Prostate gland (tissue), 2 donors: Measurements from ENCODE around the gene F12. TPM values are rescaled to one million over a fixed set of nuclear protein-coding genes. Genes with fewer than 3 reads are reported as not detected.
A peak's percentile ranks its signal among the peaks of the same experiment; 100 is the strongest.

Experiments
- DNase-seq: peaks from one replicate; pipeline ENCODE4 v3.0.0-alpha.2; 2019; ENCODE audit warnings: low spot score
- H3K27ac ChIP-seq, 2 donors: fragments of 200-600 bp; sonication (generic); 2 replicates each; pipeline ENCODE4 v1.5.1; 2017 to 2019
- H3K27me3 ChIP-seq: fragments of 200-600 bp; sonication (generic); replicated peaks from 2 replicates; pipeline ENCODE4 v1.5.1; 2019; ENCODE audit not compliant: insufficient read depth
- H3K36me3 ChIP-seq, 2 donors: fragments of 200-600 bp; sonication (generic); 1 replicate in 1 of 2; 2 replicates in 1 of 2; pipeline versions ENCODE4 v1.5.1 to v1.8.1; 2017 to 2019
- H3K4me1 ChIP-seq: fragments of 200-600 bp; sonication (generic); replicated peaks from 2 replicates; pipeline ENCODE4 v1.5.1; 2019
- H3K4me3 ChIP-seq, 2 donors: fragments of 200-600 bp; sonication (generic); 2 replicates each; pipeline ENCODE4 v1.5.1; 2017 to 2019
- H3K9me3 ChIP-seq: fragments of 200-600 bp; sonication (generic); 2 replicates; pipeline ENCODE4 v1.5.1; 2017
- POLR2A ChIP-seq: fragments of 450-650 bp; IDR thresholded peaks from one replicate; pipeline ENCODE4 v1.6.1; 2016; ENCODE audit warnings: antibody characterized with exemption, mild to moderate bottlenecking
- POLR2AphosphoS5 ChIP-seq: sonication (generic); formaldehyde crosslinking; IDR thresholded peaks from one replicate; pipeline ENCODE4 v1.6.1; 2017; ENCODE audit warnings: antibody characterized with exemption
- WGBS: methylation state at CpG from one replicate; pipeline ENCODE4 v1.1.5; 2018; 5-methylcytosine and 5-hydroxymethylcytosine counted together
- intact Hi-C: fragments of 100-400 bp; cut with DNase I; formaldehyde crosslinking; loops from one replicate; pipeline ENCODE4 v1.14.2; 2022
- total RNA-seq, 2 donors: library from RNA; depleted of rRNA; stranded (reverse); fragments of >200 nt; gene quantifications; one replicate each; pipeline ENCODE4 v1.1.0, GENCODE V29; 2016
- TF ChIP-seq, protein P1 (sequence below), 4 experiments: fragments of 200-600 bp in 2 of 4; fragments of 450-650 bp in 2 of 4; sonication (generic) in 2 of 4; IDR thresholded peaks; 1 replicate in 3 of 4; 2 replicates in 1 of 4; pipeline ENCODE4 v1.5.1; 2016 to 2019; ENCODE audit warnings: antibody characterized with exemption in 4 of 4, mild to moderate bottlenecking in 2 of 4, moderate library complexity in 2 of 4

Gene F12
- total RNA-seq, 2 donors from 2014 or later, result 0.74 to 2.6 TPM

DNA sequence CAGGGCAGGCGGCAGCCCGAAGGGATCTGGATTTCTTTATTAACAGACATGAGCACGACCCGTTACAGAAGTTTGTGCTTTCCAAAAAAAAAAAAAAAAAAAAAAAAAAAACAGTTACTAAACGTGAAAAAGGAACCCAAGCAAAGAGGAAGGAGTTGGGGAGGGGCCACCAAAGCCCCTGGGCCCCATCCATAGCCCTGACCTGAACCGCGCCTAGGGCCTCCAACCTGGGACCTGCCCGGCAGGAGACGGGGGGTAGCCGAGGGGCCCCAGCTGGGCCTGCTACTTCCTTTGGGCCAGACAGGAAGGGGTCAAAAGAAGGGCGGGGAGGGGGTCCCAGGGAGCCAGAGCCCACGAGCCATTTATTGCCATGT, 47.2 kb upstream of the F12 start:
- Histone ChIP-seq H3K4me3 (peak overlapping the region in 1 of 2 donors; percentile 42), H3K9me3 (no peaks in the 10 kb centered on the region), H3K4me1 (no peaks in the 10 kb centered on the region), H3K27ac (no peak overlapping the region), H3K27me3 (no peaks in the 10 kb centered on the region), H3K36me3 (no peaks in the 10 kb centered on the region)
- intact Hi-C loops, result loop anchor here (5.0 kb wide), 1 partner anchor 139 kb away; no protein-coding TSS in a partner anchor
- TF ChIP-seq, protein P1, sequence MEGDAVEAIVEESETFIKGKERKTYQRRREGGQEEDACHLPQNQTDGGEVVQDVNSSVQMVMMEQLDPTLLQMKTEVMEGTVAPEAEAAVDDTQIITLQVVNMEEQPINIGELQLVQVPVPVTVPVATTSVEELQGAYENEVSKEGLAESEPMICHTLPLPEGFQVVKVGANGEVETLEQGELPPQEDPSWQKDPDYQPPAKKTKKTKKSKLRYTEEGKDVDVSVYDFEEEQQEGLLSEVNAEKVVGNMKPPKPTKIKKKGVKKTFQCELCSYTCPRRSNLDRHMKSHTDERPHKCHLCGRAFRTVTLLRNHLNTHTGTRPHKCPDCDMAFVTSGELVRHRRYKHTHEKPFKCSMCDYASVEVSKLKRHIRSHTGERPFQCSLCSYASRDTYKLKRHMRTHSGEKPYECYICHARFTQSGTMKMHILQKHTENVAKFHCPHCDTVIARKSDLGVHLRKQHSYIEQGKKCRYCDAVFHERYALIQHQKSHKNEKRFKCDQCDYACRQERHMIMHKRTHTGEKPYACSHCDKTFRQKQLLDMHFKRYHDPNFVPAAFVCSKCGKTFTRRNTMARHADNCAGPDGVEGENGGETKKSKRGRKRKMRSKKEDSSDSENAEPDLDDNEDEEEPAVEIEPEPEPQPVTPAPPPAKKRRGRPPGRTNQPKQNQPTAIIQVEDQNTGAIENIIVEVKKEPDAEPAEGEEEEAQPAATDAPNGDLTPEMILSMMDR (IDR thresholded peaks at IDR 0.05), result no peak
- no peak for TF ChIP-seq POLR2A
- no peak for TF ChIP-seq POLR2AphosphoS5
- DNase-seq, result no peak
- WGBS, result 33% methylated on average over 12 of the region's 12 CpGs

DNA sequence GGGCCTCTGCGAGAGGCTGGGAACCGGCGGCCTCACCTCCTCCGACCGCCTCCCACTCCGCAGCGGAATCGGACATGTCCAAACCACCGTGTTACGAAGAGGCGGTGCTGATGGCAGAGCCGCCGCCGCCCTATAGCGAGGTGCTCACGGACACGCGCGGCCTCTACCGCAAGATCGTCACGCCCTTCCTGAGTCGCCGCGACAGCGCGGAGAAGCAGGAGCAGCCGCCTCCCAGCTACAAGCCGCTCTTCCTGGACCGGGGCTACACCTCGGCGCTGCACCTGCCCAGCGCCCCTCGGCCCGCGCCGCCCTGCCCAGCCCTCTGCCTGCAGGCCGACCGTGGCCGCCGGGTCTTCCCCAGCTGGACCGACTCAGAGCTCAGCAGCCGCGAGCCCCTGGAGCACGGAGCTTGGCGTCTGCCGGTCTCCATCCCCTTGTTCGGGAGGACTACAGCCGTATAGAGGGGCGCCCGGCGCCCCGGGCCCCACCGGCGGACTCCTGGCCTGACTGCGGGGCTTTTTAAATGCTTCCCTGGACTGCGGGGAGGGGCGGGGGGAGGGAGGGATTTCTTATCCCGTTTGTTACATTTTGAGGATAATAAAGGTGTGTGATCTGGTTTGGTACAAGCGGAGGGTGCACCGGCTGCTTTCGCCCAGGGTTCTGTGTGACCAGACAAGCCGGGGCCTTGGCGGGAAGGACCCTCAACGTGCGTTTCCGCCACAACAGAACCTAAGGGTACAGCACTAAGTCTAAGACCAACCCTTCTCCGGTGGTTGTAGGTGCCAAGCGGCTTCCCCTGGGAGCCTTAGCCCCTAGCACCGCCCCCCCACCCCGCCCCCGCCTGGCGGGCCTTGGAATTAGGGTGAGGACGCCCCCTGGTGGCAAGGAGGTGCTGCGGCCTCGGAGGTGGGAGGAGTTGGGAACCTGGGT, 46.6 kb upstream of the F12 start:
- H3K4me1 ChIP-seq, result no peaks in the 10 kb centered on the region
- H3K36me3 ChIP-seq, result no peaks in the 10 kb centered on the region
- peak overlapping the region; percentile 71 to 79 for H3K27ac ChIP-seq
- under 1% methylated on average over 59 of the region's 76 CpGs for WGBS
- H3K9me3 ChIP-seq, result no peaks in the 10 kb centered on the region
- H3K4me3 ChIP-seq, result peak overlapping the region; percentile 42 to 54
- intact Hi-C loops, result loop anchor here (2.0 to 5.0 kb wide), 4 partner anchors 43 to 139 kb away; no protein-coding TSS in a partner anchor
- DNase-seq, result peak; percentile 91
- TF ChIP-seq POLR2A (no peak), POLR2AphosphoS5 (peak; percentile 37)
- TF ChIP-seq, protein P1 (IDR thresholded peaks at IDR 0.05), result peak; percentile 75 to 98 (median 90)
- H3K27me3 ChIP-seq, result no peaks in the 10 kb centered on the region

DNA sequence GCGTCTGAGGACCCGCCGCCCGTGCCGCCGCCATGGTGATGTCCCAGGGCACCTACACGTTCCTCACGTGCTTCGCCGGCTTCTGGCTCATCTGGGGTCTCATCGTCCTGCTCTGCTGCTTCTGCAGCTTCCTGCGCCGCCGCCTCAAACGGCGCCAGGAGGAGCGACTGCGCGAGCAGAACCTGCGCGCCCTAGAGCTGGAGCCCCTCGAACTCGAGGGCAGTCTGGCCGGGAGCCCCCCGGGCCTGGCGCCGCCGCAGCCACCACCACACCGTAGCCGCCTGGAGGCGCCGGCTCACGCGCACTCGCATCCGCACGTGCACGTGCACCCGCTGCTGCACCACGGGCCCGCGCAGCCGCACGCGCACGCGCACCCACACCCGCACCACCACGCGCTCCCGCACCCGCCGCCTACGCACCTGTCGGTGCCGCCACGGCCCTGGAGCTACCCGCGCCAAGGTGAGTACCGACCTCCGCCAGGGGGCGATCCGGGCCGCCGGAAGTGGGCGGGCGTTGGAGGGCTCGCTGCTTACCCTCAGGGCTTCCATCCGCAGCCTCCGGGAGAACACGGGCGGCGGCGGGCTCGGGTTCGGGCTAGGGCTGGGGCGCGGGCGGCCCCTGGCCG, 45.8 kb upstream of the F12 start:
- no peaks in the 10 kb centered on the region for H3K27me3 ChIP-seq
- intact Hi-C loops, result loop anchor here (2.0 to 5.0 kb wide), 4 partner anchors 44 to 138 kb away; no protein-coding TSS in a partner anchor
- H3K4me3 ChIP-seq, result peak overlapping the region; percentile 42 to 54
- H3K9me3 ChIP-seq, result no peaks in the 10 kb centered on the region
- H3K27ac ChIP-seq, result peak overlapping the region; percentile 71 to 79
- DNase-seq, result peak; percentile 71
- WGBS, result 0% methylated on average over 41 of the region's 80 CpGs
- no peaks in the 10 kb centered on the region for H3K36me3 ChIP-seq
- H3K4me1 ChIP-seq, result no peaks in the 10 kb centered on the region
- TF ChIP-seq, protein P1 (IDR thresholded peaks at IDR 0.05), result peak; percentile 61 to 93 (median 85)
- peak; percentile 34 for TF ChIP-seq POLR2A
- no peak for TF ChIP-seq POLR2AphosphoS5

DNA sequence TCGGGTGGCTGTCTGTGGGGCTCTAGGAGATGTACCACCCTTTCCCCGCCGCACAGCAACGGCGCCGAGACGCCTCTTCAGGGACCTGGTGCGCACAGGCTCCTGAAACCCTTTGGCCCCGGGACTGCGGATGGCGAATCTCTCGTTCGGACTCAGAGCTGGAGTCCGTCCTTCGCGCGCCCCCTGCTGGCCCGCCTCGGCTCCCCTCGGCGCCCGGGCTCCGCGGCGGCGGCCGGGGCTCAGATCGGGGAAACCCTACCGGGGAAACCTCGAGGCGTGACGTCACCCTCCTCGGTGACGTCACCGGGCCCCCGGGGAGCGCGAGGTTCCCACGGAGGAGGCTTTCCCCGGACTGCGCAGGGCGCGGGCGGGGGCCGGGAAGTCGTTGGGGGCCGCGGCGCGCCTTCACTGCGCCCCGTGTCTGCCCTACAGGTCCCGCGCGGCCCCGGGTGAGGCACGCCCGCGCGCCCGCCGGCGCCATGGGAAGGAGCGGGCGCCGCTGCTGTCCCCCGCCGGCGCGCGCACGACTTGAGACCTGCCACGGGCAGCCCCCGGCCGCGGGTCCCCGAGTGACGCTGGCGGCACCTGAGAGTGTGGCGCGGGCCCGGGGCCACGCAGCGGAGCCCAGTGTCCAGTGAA, 45.2 kb upstream of the F12 start:
- TF ChIP-seq POLR2A (no peak), POLR2AphosphoS5 (peak; percentile 18)
- TF ChIP-seq, protein P1 (IDR thresholded peaks at IDR 0.05), result peak; percentile 92 to 99 (median 98)
- H3K9me3 ChIP-seq, result no peaks in the 10 kb centered on the region
- WGBS, result under 1% methylated on average over 65 of the region's 84 CpGs
- no peaks in the 10 kb centered on the region for H3K36me3 ChIP-seq
- peak overlapping the region; percentile 71 to 79 for H3K27ac ChIP-seq
- H3K4me1 ChIP-seq, result no peaks in the 10 kb centered on the region
- H3K27me3 ChIP-seq, result no peaks in the 10 kb centered on the region
- intact Hi-C loops, result loop anchor here (2.0 to 5.0 kb wide), 4 partner anchors 44 to 137 kb away; no protein-coding TSS in a partner anchor
- peak overlapping the region; percentile 42 to 54 for H3K4me3 ChIP-seq
- peak; percentile 90 for DNase-seq
